ENCODE data around the gene PANX2. TPM values are rescaled to one million over a fixed set of nuclear protein-coding genes. Genes with fewer than 3 reads are reported as not detected.
"Not testable (repeated sequence)": the region's sequence is repeated elsewhere in the genome, so short reads cannot be mapped to it uniquely, and the experiment has no call there.

Gene PANX2, protein sequence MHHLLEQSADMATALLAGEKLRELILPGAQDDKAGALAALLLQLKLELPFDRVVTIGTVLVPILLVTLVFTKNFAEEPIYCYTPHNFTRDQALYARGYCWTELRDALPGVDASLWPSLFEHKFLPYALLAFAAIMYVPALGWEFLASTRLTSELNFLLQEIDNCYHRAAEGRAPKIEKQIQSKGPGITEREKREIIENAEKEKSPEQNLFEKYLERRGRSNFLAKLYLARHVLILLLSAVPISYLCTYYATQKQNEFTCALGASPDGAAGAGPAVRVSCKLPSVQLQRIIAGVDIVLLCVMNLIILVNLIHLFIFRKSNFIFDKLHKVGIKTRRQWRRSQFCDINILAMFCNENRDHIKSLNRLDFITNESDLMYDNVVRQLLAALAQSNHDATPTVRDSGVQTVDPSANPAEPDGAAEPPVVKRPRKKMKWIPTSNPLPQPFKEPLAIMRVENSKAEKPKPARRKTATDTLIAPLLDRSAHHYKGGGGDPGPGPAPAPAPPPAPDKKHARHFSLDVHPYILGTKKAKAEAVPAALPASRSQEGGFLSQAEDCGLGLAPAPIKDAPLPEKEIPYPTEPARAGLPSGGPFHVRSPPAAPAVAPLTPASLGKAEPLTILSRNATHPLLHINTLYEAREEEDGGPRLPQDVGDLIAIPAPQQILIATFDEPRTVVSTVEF
- 0.43 TPM for total RNA-seq
- long read RNA-seq: 0 reads

- DNase-seq: no peak
- intact Hi-C loops (cut with DNase I): no loop called here
- ATAC-seq (ENCODE audit: poor library complexity): no peak
These were observed at the start of gene PANX2 for GRCh38 chr22:50170453-50171318. PANX2 (plus strand) TSS chr22:50170731; CDS start chr22:50170731, 0 bp downstream.

- intact Hi-C loops (cut with DNase I): no loop called here
- DNase-seq (no peak), ATAC-seq (ENCODE audit: poor library complexity) (no peak)
These were observed 49.3 kb upstream of the PANX2 start for GRCh38 chr22:50121202-50121740.

DNA sequence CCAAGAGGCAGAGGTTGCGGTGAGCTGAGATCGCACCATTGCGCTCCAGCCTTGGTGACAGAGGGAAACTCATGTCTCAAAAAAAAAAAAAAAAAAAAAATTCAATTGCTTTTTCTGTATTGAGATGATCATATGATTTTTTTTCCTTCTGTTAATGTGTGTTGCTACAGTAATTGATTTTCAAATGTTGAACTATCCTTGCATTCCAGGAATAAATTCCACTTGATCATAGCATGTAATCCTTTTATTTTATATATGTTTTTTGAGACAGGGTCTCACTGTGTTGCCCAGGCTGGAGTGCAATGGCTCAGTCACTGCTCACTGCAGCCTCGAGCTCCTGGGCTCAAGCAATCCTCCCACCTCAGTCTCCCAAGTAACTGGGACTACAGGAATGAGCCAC is 47.4 kb upstream of the PANX2 start:
- no peak for DNase-seq
- no peak for ATAC-seq (ENCODE audit: poor library complexity)
- intact Hi-C loops (cut with DNase I): no loop called here

GRCh38 chr22:50125029-50125428 is 45.5 kb upstream of the PANX2 start:
- DNase-seq (no peak), ATAC-seq (ENCODE audit: poor library complexity) (no peak)
- intact Hi-C loops (cut with DNase I): no loop called here

DNA sequence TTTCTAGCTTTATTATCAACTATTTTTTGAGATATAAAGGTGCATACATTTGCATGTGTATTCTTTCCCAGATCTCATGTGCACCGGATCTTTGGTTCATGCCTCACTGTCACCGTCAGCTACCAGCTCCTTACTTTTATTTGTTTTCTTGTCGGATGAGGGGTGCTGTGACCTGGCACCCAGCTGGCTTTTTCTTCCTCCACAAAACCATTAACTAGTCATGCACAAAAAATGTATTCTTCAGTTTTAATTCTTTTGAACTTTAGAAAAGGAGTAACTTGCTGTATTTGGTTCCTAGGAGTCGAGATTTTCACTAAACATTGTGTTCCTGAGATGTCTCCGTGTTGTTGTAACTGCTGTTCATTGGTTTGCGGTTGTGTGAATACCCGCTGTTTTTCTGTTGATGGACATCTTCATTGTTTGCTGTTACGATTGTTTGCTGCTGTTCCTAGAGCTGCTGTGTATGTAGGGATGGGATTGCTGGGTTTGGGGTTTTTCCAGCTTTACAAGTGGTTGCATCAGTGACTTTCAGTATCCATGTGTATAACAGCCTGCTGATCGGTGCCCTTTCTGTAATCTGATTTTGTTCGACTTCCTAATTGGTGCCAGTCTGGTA is 41.3 kb upstream of the PANX2 start:
- intact Hi-C loops (cut with DNase I): no loop called here
- DNase-seq: no peak
- no peak for ATAC-seq (ENCODE audit: poor library complexity)

- intact Hi-C loops (cut with DNase I): no loop called here
These were observed 38.6 kb upstream of the PANX2 start for GRCh38 chr22:50131894-50132293.

GRCh38 chr22:50134481-50134880 is 36.0 kb upstream of the PANX2 start:
- intact Hi-C loops (cut with DNase I): no loop called here
- ATAC-seq (ENCODE audit: poor library complexity) (no peak), DNase-seq (no peak)

More at GRCh38 chr22:50131894-50132293, 38.6 kb upstream of the PANX2 start:
- DNase-seq (no peak), ATAC-seq (ENCODE audit: poor library complexity) (no peak)

DNA sequence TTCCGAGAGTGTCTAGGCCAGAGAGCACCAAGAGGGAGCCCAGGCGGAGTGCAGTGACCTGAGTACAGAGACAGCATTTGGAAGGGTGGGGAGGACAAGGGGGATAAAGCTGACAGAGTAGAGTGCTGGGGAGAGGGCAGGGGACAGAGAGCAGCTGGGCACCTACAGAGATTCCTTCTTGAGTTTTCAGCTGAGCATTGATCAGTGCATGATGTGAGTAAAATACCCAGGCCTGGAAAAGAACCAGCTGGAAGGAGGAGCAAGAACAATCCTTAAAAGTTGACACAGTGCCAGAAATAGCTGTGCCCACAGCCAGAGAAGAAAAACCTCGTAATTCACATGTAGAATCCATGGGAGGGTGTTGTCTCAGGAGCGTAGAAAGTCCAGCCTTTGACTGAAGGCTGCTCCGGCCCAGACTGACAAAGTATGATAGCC is 33.9 kb upstream of the PANX2 start:
- intact Hi-C loops (cut with DNase I): no loop called here
- peak; percentile 10 for ATAC-seq (ENCODE audit: poor library complexity)
- no peak for DNase-seq

DNA sequence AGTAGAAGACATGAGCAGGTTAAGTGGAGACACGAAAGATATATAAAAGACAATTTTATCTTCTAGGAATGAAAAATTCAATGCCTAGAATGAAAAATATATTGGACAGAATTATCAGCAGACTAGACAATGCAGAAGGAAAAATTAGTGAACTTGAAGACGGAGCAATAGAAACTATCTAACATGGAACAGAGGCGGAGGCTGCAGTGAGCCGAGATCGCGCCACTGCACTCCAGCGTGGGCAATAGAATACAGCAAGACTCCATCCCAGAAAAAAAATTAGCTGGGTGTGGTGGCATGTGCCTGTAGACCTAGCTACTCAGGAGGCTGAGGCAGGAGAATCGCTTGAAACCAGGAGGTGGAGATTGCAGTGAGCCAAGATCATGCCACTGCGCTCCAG is 33.3 kb upstream of the PANX2 start:
- ATAC-seq (ENCODE audit: poor library complexity); intact Hi-C loops (cut with DNase I); DNase-seq: not testable (repeated sequence)

GRCh38 chr22:50138041-50138440 is 32.5 kb upstream of the PANX2 start:
- ATAC-seq (ENCODE audit: poor library complexity) (no peak), DNase-seq (no peak)
- intact Hi-C loops (cut with DNase I): no loop called here

GRCh38 chr22:50138988-50139387 is 31.5 kb upstream of the PANX2 start:
- DNase-seq (no peak), ATAC-seq (ENCODE audit: poor library complexity) (no peak)
- intact Hi-C loops (cut with DNase I): no loop called here

- intact Hi-C loops (cut with DNase I): no loop called here
- DNase-seq (no peak), ATAC-seq (ENCODE audit: poor library complexity) (no peak)
These were observed 30.6 kb upstream of the PANX2 start for GRCh38 chr22:50139843-50140415.

DNA sequence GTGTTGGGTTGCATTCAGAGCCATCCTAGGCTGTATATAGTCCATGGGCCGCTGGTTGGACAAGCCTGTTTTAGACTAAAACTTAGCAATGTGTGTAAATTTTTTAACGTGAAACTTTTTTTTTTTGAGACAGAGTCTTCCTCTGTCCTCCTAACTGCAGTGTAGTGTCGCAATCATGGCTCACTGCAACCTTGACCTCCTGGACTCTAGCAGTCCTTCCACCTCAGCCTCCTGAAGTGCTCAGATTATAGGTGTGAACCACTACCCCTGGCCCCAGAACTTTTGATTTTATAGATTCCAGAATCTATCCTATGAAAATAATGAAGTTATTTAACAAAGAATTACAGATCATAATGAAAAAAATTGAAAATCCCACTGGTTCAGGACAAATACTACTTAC is 29.9 kb upstream of the PANX2 start:
- no peak for DNase-seq
- intact Hi-C loops (cut with DNase I): no loop called here
- no peak for ATAC-seq (ENCODE audit: poor library complexity)

- intact Hi-C loops (cut with DNase I): no loop called here
- ATAC-seq (ENCODE audit: poor library complexity) (no peak), DNase-seq (no peak)
These were observed 29.1 kb upstream of the PANX2 start for GRCh38 chr22:50141462-50141861.

GRCh38 chr22:50141891-50142363 is 28.6 kb upstream of the PANX2 start:
- intact Hi-C loops (cut with DNase I): no loop called here
- ATAC-seq (ENCODE audit: poor library complexity): no peak
- no peak for DNase-seq

DNA sequence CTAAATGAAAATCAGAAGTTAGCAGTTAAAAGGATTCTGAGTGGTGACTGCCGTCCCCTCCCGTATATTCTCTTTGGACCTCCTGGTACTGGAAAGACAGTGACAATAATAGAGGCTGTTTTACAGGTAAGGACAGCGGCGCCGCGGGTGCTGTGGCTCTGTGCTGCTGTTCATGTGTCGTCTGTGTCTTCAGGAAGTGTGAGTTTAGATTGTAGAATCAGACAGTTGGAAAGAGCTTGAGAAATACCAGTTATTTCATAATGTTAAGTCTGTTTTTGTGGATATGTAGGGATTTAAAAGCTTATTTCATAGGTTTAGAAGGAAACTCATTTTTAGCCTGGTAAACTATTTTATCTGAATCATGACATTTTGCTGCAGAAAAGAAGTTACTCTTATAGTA is 27.4 kb upstream of the PANX2 start:
- intact Hi-C loops (cut with DNase I): no loop called here
- no peak for DNase-seq
- ATAC-seq (ENCODE audit: poor library complexity): no peak

GRCh38 chr22:50144005-50144614 is 26.4 kb upstream of the PANX2 start:
- intact Hi-C loops (cut with DNase I): no loop called here
- DNase-seq: no peak
- no peak for ATAC-seq (ENCODE audit: poor library complexity)

Measured in Right ventricle myocardium superior (tissue), 1 donor.